ENCODE data around the gene GALNT17. TPM values are rescaled to one million over a fixed set of nuclear protein-coding genes. Genes with fewer than 3 reads are reported as not detected.

Gene GALNT17
- total RNA-seq, 1 donor from 2014 or later, result 0.12 TPM

DNA sequence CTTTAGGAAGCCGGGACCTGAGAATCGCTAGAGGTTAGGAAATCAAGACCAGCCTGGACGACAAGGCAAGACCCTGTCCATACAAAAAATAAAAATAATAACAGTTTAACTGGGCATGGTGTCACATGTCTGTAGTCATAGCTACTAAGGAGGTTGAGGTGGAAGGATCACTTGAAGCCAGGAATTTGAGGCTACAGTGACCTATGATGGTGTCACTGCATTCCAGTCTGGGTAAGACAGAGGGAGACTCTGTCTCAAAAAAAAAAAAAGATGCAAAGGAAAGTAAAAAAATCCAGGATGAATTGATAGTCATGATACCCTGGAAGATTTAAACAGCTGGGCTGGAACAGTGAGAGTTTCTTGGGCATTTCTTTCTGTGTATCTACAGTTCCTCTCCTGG is 463.2 kb downstream of the GALNT17 start:
- DNase-seq (ENCODE audit: low read depth), result no peak
- no peak overlapping the region for H3K4me3 ChIP-seq (ENCODE audit: low read depth, low read length)
- TF ChIP-seq, protein P1, sequence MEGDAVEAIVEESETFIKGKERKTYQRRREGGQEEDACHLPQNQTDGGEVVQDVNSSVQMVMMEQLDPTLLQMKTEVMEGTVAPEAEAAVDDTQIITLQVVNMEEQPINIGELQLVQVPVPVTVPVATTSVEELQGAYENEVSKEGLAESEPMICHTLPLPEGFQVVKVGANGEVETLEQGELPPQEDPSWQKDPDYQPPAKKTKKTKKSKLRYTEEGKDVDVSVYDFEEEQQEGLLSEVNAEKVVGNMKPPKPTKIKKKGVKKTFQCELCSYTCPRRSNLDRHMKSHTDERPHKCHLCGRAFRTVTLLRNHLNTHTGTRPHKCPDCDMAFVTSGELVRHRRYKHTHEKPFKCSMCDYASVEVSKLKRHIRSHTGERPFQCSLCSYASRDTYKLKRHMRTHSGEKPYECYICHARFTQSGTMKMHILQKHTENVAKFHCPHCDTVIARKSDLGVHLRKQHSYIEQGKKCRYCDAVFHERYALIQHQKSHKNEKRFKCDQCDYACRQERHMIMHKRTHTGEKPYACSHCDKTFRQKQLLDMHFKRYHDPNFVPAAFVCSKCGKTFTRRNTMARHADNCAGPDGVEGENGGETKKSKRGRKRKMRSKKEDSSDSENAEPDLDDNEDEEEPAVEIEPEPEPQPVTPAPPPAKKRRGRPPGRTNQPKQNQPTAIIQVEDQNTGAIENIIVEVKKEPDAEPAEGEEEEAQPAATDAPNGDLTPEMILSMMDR (conservative IDR thresholded peaks at IDR 0.05; ENCODE audit: low read depth, low read length), result no peak

DNA sequence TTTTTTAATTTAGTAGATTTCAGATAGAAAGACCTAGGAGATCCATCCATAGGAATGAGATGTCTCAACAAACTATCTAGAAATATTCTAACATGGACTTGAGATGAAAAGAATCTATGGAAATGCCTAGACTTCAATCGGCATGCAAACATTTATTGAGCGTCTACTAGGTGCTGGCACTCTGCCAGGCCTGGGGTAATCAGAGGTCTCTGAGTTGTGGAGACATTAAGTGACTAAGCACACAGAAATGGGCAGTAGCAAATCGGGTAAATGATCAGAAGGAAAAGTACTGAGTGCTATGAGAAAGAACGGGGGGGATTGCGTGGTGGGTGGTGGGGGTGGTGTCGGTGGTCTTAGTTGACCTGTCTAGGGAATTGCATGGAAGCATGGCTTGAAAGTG is 466.6 kb downstream of the GALNT17 start:
- DNase-seq (ENCODE audit: low read depth), result no peak
- H3K4me3 ChIP-seq (ENCODE audit: low read depth, low read length), result no peak overlapping the region
- TF ChIP-seq, protein P1 (conservative IDR thresholded peaks at IDR 0.05; ENCODE audit: low read depth, low read length), result no peak

DNA sequence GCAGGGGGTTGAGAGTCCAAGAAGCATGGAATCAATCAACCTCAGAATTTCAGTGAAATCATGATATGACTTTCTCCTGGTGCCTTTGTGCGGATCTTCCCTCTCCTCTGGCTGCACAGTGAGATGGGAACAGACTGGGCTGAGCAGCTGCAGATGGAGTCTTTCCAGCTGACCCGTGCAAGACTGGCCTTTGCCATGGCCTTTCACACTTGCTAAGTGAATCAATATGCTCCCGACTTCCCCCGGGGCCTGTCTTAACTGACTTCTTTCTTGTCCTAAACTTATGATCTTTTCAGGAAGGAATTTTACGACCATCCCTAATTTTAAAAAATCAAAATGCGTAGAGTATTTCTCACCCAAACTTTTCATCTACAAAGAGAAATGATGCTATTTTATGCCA is 469.9 kb downstream of the GALNT17 start:
- no peak overlapping the region for H3K4me3 ChIP-seq (ENCODE audit: low read depth, low read length)
- DNase-seq (ENCODE audit: low read depth), result no peak
- TF ChIP-seq, protein P1 (conservative IDR thresholded peaks at IDR 0.05; ENCODE audit: low read depth, low read length), result no peak

DNA sequence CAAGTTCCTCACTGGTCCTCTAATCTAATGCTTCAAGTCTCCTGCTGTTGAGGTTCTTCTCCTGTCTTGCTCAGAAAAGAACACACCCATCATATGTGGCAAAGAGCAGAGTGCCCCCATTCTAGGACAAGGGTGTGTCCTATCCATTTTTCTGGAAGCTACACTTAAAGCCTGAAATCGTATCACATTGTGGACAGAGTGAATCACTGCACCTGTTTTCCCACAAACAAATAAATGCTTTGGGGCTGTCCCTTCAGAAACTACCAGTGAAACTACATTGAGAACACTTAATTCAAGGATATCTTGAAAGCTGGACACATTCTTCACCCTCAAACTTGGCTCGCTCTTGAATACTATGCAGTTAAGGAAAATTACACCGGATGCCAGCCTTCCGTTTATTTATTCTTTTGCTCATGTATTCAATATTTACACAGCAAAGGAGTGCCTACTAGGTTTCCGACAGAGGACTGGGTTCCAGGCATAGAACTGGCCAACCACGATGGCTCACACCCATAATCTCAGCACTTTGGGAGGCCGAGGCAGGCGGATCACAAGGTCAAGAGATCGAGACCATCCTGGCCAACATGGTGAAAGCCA is 473.0 kb downstream of the GALNT17 start:
- DNase-seq (ENCODE audit: low read depth), result no peak
- TF ChIP-seq, protein P1 (conservative IDR thresholded peaks at IDR 0.05; ENCODE audit: low read depth, low read length), result no peak
- no peak overlapping the region for H3K4me3 ChIP-seq (ENCODE audit: low read depth, low read length)

DNA sequence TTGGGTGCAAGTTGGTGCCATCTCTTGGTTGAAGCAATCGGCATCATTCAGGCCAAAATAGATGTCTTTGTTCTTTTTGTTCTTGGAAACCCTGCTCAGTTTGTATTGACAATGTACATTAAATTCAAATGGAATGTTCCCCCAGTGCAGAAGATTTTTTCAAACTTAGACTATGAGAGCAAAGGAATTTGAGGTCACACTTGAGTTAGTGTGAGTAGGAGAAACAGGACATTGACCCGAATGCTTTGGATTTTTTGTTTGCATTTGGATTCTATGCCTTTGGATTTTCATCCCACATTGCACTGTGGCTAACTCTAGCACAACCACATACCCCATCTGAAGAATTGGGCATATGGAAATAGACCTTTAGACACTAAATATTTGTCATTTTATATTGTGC is 480.0 kb downstream of the GALNT17 start:
- H3K4me3 ChIP-seq (ENCODE audit: low read depth, low read length), result no peak overlapping the region
- TF ChIP-seq, protein P1 (conservative IDR thresholded peaks at IDR 0.05; ENCODE audit: low read depth, low read length), result no peak
- no peak for DNase-seq (ENCODE audit: low read depth)

DNA sequence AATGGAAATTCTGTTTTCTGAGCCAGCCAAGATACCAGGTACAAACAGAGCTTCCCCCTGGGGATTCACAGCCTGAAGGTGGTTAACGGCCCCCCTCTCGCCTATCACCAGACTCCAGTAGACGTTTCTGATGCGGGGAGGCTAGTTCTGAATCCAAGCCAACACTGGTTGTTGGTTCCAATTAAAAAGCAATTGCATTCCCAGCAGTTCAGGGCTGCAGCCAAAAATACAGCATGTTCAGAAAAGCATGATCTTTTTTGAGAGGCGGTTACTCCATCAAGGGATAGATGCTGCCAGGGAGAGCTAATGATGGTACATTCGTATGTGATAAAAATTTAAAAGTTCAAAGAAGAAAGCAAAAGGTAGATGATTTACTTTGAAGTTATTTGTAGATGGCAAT is 481.0 kb downstream of the GALNT17 start:
- no peak overlapping the region for H3K4me3 ChIP-seq (ENCODE audit: low read depth, low read length)
- no peak for DNase-seq (ENCODE audit: low read depth)
- TF ChIP-seq, protein P1 (conservative IDR thresholded peaks at IDR 0.05; ENCODE audit: low read depth, low read length), result no peak

DNA sequence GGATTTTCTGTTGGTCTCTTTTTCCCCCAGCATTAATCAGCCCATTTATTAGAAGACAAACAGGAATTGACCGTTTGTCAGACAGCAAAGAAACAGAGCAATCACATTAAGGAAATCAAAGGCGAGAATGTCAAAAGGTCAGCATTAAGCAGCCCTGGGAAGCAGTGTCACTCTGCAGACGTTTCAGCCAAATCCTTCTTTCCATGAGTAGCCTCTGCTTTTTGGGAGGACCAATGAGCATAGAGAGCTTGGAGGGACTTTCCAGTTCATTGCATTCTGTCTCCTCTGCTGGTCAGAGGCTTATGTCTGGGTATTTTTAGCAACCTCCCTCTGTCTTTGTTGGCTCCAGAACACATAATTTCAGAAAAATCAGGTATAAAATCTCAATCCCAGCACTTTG is 481.4 kb downstream of the GALNT17 start:
- no peak overlapping the region for H3K4me3 ChIP-seq (ENCODE audit: low read depth, low read length)
- DNase-seq (ENCODE audit: low read depth), result no peak
- TF ChIP-seq, protein P1 (conservative IDR thresholded peaks at IDR 0.05; ENCODE audit: low read depth, low read length), result no peak
